NCI-H82 treated with DMSO at 0.1 percent for 48 hours (cell line): ENCODE measurements around the gene ACADSB.

Experiments
- DNase-seq: peaks from one replicate; lab custom pipeline; 2025; ENCODE audit not compliant: unreplicated experiment; lab: John Stamatoyannopoulos, UW

The ACADSB gene

GRCh38 chr10:123008355-123009104 lies at the start of gene ACADSB, which contains the start of gene IKZF5:
Gene ACADSB (plus strand): TSS chr10:123009006. CDS start chr10:123009030, 24 bp downstream.
Gene IKZF5 (minus strand): TSS chr10:123008795. CDS start chr10:122998625, 10,170 bp downstream.
- peak; percentile 82 for DNase-seq

GRCh38 chr10:122962405-122962804 lies 46.4 kb upstream of the ACADSB start:
- DNase-seq: no peak

- no peak for DNase-seq
These were observed 41.9 kb upstream of the ACADSB start for GRCh38 chr10:122966879-122967278.

- DNase-seq: no peak
These were observed 40.1 kb upstream of the ACADSB start for GRCh38 chr10:122968698-122969097.

- DNase-seq: no peak
These were observed 34.8 kb upstream of the ACADSB start for GRCh38 chr10:122974023-122974422.

- no peak for DNase-seq
These were observed 34.2 kb upstream of the ACADSB start for GRCh38 chr10:122974543-122975064.

- peak; percentile 48 for DNase-seq
These were observed 28.4 kb upstream of the ACADSB start, which contains the start of gene PSTK for GRCh38 chr10:122980209-122981065. Gene PSTK (plus strand): TSS chr10:122980401. CDS start chr10:122980480, 79 bp downstream.

- no peak for DNase-seq
These were observed 27.7 kb upstream of the ACADSB start for GRCh38 chr10:122981066-122981464.

GRCh38 chr10:122983898-122984297 lies 24.9 kb upstream of the ACADSB start:
- DNase-seq: no peak

GRCh38 chr10:122984708-122985107 lies 24.1 kb upstream of the ACADSB start:
- no peak for DNase-seq

- DNase-seq: no peak
These were observed 22.5 kb upstream of the ACADSB start for GRCh38 chr10:122986335-122986734.

GRCh38 chr10:122988501-122988900 lies 20.3 kb upstream of the ACADSB start:
- no peak for DNase-seq

- DNase-seq: no peak
These were observed 18.5 kb upstream of the ACADSB start for GRCh38 chr10:122990278-122990677.

GRCh38 chr10:122992031-122992585 lies 16.7 kb upstream of the ACADSB start:
- no peak for DNase-seq

GRCh38 chr10:122993797-122994336 lies 14.9 kb upstream of the ACADSB start:
- no peak for DNase-seq

GRCh38 chr10:122995936-122996335 lies 12.9 kb upstream of the ACADSB start:
- DNase-seq: peak; percentile 25

GRCh38 chr10:122997864-122998263 lies 10.9 kb upstream of the ACADSB start:
- DNase-seq: no peak

- no peak for DNase-seq
These were observed 10.4 kb upstream of the ACADSB start for GRCh38 chr10:122998360-122998917.

GRCh38 chr10:122998934-122999333 lies 9.9 kb upstream of the ACADSB start:
- no peak for DNase-seq

GRCh38 chr10:122999347-122999746 lies 9.5 kb upstream of the ACADSB start:
- DNase-seq: no peak

- DNase-seq: no peak
These were observed 8.7 kb upstream of the ACADSB start for GRCh38 chr10:123000155-123000554.
